Measurements from ENCODE around the gene SEPTIN1.
A peak's percentile ranks its signal among the peaks of the same experiment; 100 is the strongest.

The SEPTIN1 gene

GRCh38 chr16:30366511-30366910 lies 15.8 kb downstream of the SEPTIN1 start:
- no peak for TF ChIP-seq CTCF (IDR thresholded peaks at IDR 0.05)
- H3K4me3 ChIP-seq (ENCODE audit: low read depth in 1 of 2, low read length in 1 of 2): no peak overlapping the region
- H3K27me3 ChIP-seq: no peaks in the 10 kb centered on the region
- peaks cover 33 to 37% of the 10 kb centered on the region in 2 experiments for H3K4me1 ChIP-seq (ENCODE audit: control insufficient read depth in 1 of 2, insufficient read depth in 1 of 2, low read depth in 1 of 2, low read length in 1 of 2)
- peak overlapping the region; percentile 23 for H3K27ac ChIP-seq
- H3K9me3 ChIP-seq: no peaks in the 10 kb centered on the region
- H3K36me3 ChIP-seq: peaks cover 52% of the 10 kb centered on the region

- H3K27me3 ChIP-seq: no peaks in the 10 kb centered on the region
- peaks cover 27 to 31% of the 10 kb centered on the region in 2 experiments for H3K4me1 ChIP-seq (ENCODE audit: control insufficient read depth in 1 of 2, insufficient read depth in 1 of 2, low read depth in 1 of 2, low read length in 1 of 2)
- H3K9me3 ChIP-seq: no peaks in the 10 kb centered on the region
- H3K27ac ChIP-seq: no peak overlapping the region
- no peak for TF ChIP-seq CTCF (IDR thresholded peaks at IDR 0.05)
- no peak overlapping the region for H3K4me3 ChIP-seq (ENCODE audit: low read depth in 1 of 2, low read length in 1 of 2)
- H3K36me3 ChIP-seq: peaks cover 64% of the 10 kb centered on the region
These were observed 17.2 kb downstream of the SEPTIN1 start for GRCh38 chr16:30365200-30365599.

- Histone ChIP-seq H3K36me3 (peaks cover 94% of the 10 kb centered on the region), H3K27me3 (no peaks in the 10 kb centered on the region), H3K9me3 (no peaks in the 10 kb centered on the region), H3K4me1 (ENCODE audit: control insufficient read depth in 1 of 2, insufficient read depth in 1 of 2, low read depth in 1 of 2, low read length in 1 of 2) (peaks cover 7 to 9% of the 10 kb centered on the region in 2 experiments), H3K4me3 (ENCODE audit: low read depth in 1 of 2, low read length in 1 of 2) (no peak overlapping the region), H3K27ac (no peak overlapping the region)
- TF ChIP-seq CTCF (IDR thresholded peaks at IDR 0.05): no peak
These were observed 21.2 kb downstream of the SEPTIN1 start for GRCh38 chr16:30361180-30361579.

- Histone ChIP-seq H3K9me3 (no peaks in the 10 kb centered on the region), H3K36me3 (peaks cover 81% of the 10 kb centered on the region), H3K4me3 (ENCODE audit: low read depth in 1 of 2, low read length in 1 of 2) (no peak overlapping the region), H3K4me1 (ENCODE audit: control insufficient read depth in 1 of 2, insufficient read depth in 1 of 2, low read depth in 1 of 2, low read length in 1 of 2) (peaks cover 15 to 18% of the 10 kb centered on the region in 2 experiments), H3K27me3 (no peaks in the 10 kb centered on the region), H3K27ac (no peak overlapping the region)
- no peak for TF ChIP-seq CTCF (IDR thresholded peaks at IDR 0.05)
These were observed 22.5 kb downstream of the SEPTIN1 start for GRCh38 chr16:30359871-30360170.

GRCh38 chr16:30358990-30359870 lies 23.1 kb downstream of the SEPTIN1 start:
- Histone ChIP-seq H3K27me3 (no peaks in the 10 kb centered on the region), H3K4me1 (ENCODE audit: control insufficient read depth in 1 of 2, insufficient read depth in 1 of 2, low read depth in 1 of 2, low read length in 1 of 2) (peaks cover 19 to 24% of the 10 kb centered on the region in 2 experiments), H3K36me3 (peaks cover 75% of the 10 kb centered on the region), H3K27ac (no peak overlapping the region), H3K9me3 (no peaks in the 10 kb centered on the region), H3K4me3 (ENCODE audit: low read depth in 1 of 2, low read length in 1 of 2) (no peak overlapping the region)
- no peak for TF ChIP-seq CTCF (IDR thresholded peaks at IDR 0.05)
